Keratinocyte (primary cell): ENCODE results near the gene LAPTM5. TPM values are rescaled to one million over a fixed set of nuclear protein-coding genes. Genes with fewer than 3 reads are reported as not detected.

Experiments
- DNase-seq: peaks from one replicate; pipeline ENCODE4 v3.0.0-alpha.2; 2011; ENCODE audit warnings: low read depth, missing footprints, low spot score
- FAIRE-seq: peaks from 2 replicates; lab custom pipeline; 2011; peaks lifted over from hg19 to GRCh38; lab: Jason Lieb, UNC
- H2AFZ ChIP-seq: 2 replicates; pipeline ENCODE4 v1.6.0; 2012; ENCODE audit warnings: low read length, control low read depth, inconsistent platforms; ENCODE audit not compliant: control insufficient read depth
- H3K27ac ChIP-seq: 2 replicates; pipeline ENCODE4 v1.5.1; 2011; ENCODE audit warnings: low read length; ENCODE audit not compliant: control insufficient read depth, insufficient read depth
- H3K27me3 ChIP-seq: 3 replicates; pipeline ENCODE4 v1.6.0; 2011; ENCODE audit warnings: low read length; ENCODE audit not compliant: control insufficient read depth, insufficient read depth; ENCODE audit errors: extremely low read depth
- H3K36me3 ChIP-seq, 2 experiments: 2 replicates in 1 of 2; 3 replicates in 1 of 2; pipeline ENCODE4 v1.5.1; 2011; ENCODE audit warnings: low read length in 2 of 2, mild to moderate bottlenecking in 1 of 2; ENCODE audit not compliant: control insufficient read depth in 2 of 2, insufficient read depth in 2 of 2; ENCODE audit errors: extremely low read depth in 1 of 2
- H3K4me1 ChIP-seq: 3 replicates; pipeline ENCODE4 v1.5.1; 2011; ENCODE audit warnings: low read length; ENCODE audit not compliant: control insufficient read depth, insufficient read depth; ENCODE audit errors: extremely low read depth
- H3K4me2 ChIP-seq: 3 replicates; pipeline ENCODE4 v1.6.0; 2011; ENCODE audit warnings: low read depth, low read length; ENCODE audit not compliant: control insufficient read depth, insufficient read depth; ENCODE audit errors: extremely low read depth
- H3K4me3 ChIP-seq, 3 experiments: fragments of 200-600 bp in 1 of 3; sonication (generic) in 1 of 3; 2 replicates in 2 of 3; 3 replicates in 1 of 3; pipeline ENCODE4 v1.5.1; 2011 to 2016; ENCODE audit warnings: low read length in 3 of 3, mild to moderate bottlenecking in 3 of 3, control low read depth in 2 of 3, inconsistent platforms in 1 of 3, low read depth in 1 of 3, mixed read lengths in 1 of 3, mixed run types in 1 of 3, moderate library complexity in 1 of 3; ENCODE audit not compliant: control insufficient read depth in 2 of 3, insufficient read depth in 2 of 3; ENCODE audit errors: extremely low read depth in 1 of 3
- H3K79me2 ChIP-seq: 2 replicates; pipeline ENCODE4 v1.6.0; 2012; ENCODE audit warnings: low read length; ENCODE audit not compliant: control insufficient read depth, insufficient read depth
- H3K9ac ChIP-seq: 3 replicates; pipeline ENCODE4 v1.6.0; 2011; ENCODE audit warnings: low read length; ENCODE audit not compliant: control insufficient read depth, insufficient read depth; ENCODE audit errors: extremely low read depth
- H3K9me1 ChIP-seq: 3 replicates; pipeline ENCODE4 v1.6.0; 2011; ENCODE audit warnings: low read length; ENCODE audit not compliant: control insufficient read depth, insufficient read depth; ENCODE audit errors: extremely low read depth
- H3K9me3 ChIP-seq: 2 replicates; pipeline ENCODE4 v1.5.1; 2012; ENCODE audit warnings: low read depth, low read length; ENCODE audit not compliant: control insufficient read depth
- H4K20me1 ChIP-seq: 3 replicates; pipeline ENCODE4 v1.6.0; 2011; ENCODE audit warnings: low read length; ENCODE audit not compliant: control insufficient read depth, insufficient read depth; ENCODE audit errors: extremely low read depth
- CTCF ChIP-seq, 3 experiments: IDR thresholded peaks in 1 of 3; conservative IDR thresholded peaks in 1 of 3; optimal IDR thresholded peaks in 1 of 3; 2 replicates in 2 of 3; 3 replicates in 1 of 3; pipeline versions ENCODE3 to v1.5.1; 2011; ENCODE audit warnings: low read length in 3 of 3, mild to moderate bottlenecking in 3 of 3, moderate library complexity in 2 of 3, control low read depth in 1 of 3, inconsistent platforms in 1 of 3; ENCODE audit not compliant: insufficient read depth in 2 of 3; ENCODE audit errors: extremely low read depth in 1 of 3
- EZH2 ChIP-seq: IDR thresholded peaks from one replicate; pipeline ENCODE4 v1.6.1; 2012; ENCODE audit warnings: inconsistent platforms, mild to moderate bottlenecking, low read length, moderate library complexity
- dilution Hi-C: fragments of 300-500 bp; cut with MboI; formaldehyde crosslinking; loops from one replicate; pipeline ENCODE4 v1.7.0; 2020; ENCODE audit warnings: low sequenced_read_pairs; ENCODE audit not compliant: extremely low pct_ligation_motif_present
- polyA plus RNA-seq, 5 experiments: library from polyadenylated mRNA; depleted of rRNA in 3 of 5; stranded (reverse) in 3 of 5; stranded (forward) in 1 of 5; unstranded in 1 of 5; fragments of >200 nt; gene quantifications; 1 replicate in 1 of 5; 2 replicates in 3 of 5; 3 replicates in 1 of 5; pipeline versions ENCODE4 v1.2.1 to v1.2.3, GENCODE V29; 2011 to 2012; ENCODE audit warnings: missing spikeins in 2 of 5, low read depth in 1 of 5, low replicate concordance in 1 of 5

The LAPTM5 gene
- polyA plus RNA-seq, 1 donor (not counting 4 experiments of a cell fraction or from before 2014, with no cell fraction given) = 0.18 TPM

- no peaks in the 10 kb centered on the region for H4K20me1 ChIP-seq
- H3K4me1 ChIP-seq = peaks cover 12% of the 10 kb centered on the region
- no peak overlapping the region for H2AFZ ChIP-seq
- H3K9ac ChIP-seq = no peak overlapping the region
- H3K9me3 ChIP-seq = peaks cover 3% of the 10 kb centered on the region
- dilution Hi-C loops = no loop called here
- DNase-seq (no peak), FAIRE-seq (no peak)
- no peak overlapping the region for H3K27ac ChIP-seq
- TF ChIP-seq CTCF (optimal IDR thresholded peaks at IDR 0.05 in 1 of 3, IDR thresholded peaks at IDR 0.05 in 1 of 3, conservative IDR thresholded peaks at IDR 0.05 in 1 of 3; ENCODE audit: extremely low read depth in 1 of 3, insufficient read depth in 2 of 3, low read length in 3 of 3) (no peak), EZH2 (no peak)
- H3K36me3 ChIP-seq = no peaks in the 10 kb centered on the region
- H3K4me2 ChIP-seq = no peak overlapping the region
- H3K9me1 ChIP-seq = no peaks in the 10 kb centered on the region
- H3K79me2 ChIP-seq = no peaks in the 10 kb centered on the region
- no peaks in the 10 kb centered on the region for H3K27me3 ChIP-seq
- H3K4me3 ChIP-seq = no peak overlapping the region
These were observed 19.4 kb downstream of the LAPTM5 start for GRCh38 chr1:30738040-30738714.

- H3K4me1 ChIP-seq = peaks cover 10% of the 10 kb centered on the region
- dilution Hi-C loops = no loop called here
- no peak overlapping the region for H3K9ac ChIP-seq
- no peaks in the 10 kb centered on the region for H4K20me1 ChIP-seq
- no peak for DNase-seq
- no peak overlapping the region for H2AFZ ChIP-seq
- no peak for TF ChIP-seq EZH2
- TF ChIP-seq CTCF (optimal IDR thresholded peaks at IDR 0.05 in 1 of 3, IDR thresholded peaks at IDR 0.05 in 1 of 3, conservative IDR thresholded peaks at IDR 0.05 in 1 of 3; ENCODE audit: extremely low read depth in 1 of 3, insufficient read depth in 2 of 3, low read length in 3 of 3) = no peak
- H3K27me3 ChIP-seq = no peaks in the 10 kb centered on the region
- H3K27ac ChIP-seq = no peak overlapping the region
- H3K79me2 ChIP-seq = no peaks in the 10 kb centered on the region
- H3K36me3 ChIP-seq = no peaks in the 10 kb centered on the region
- H3K9me3 ChIP-seq = peaks cover 3% of the 10 kb centered on the region
- no peak overlapping the region for H3K4me3 ChIP-seq
- H3K4me2 ChIP-seq = no peak overlapping the region
- H3K9me1 ChIP-seq = no peaks in the 10 kb centered on the region
- no peak for FAIRE-seq
These were observed 20.1 kb downstream of the LAPTM5 start for GRCh38 chr1:30737357-30738039.
